ENCODE data around the gene GDF7. TPM values are rescaled to one million over a fixed set of nuclear protein-coding genes. Genes with fewer than 3 reads are reported as not detected.

Gene GDF7
- total RNA-seq, 1 experiment from 2014 or later, result 0.04 TPM

- no peak overlapping the region for H2BK12ac ChIP-seq (ENCODE audit: insufficient read length, low read depth, low read length)
- Mint-ChIP-seq H3K4me1 (peaks cover 25 to 28% of the 10 kb centered on the region in 2 experiments), H3K27ac (no peak overlapping the region), H3K27me3 (ENCODE audit: low read depth) (peaks cover 27% of the 10 kb centered on the region), H3K4me3 (no peak overlapping the region), H3K9me3 (no peaks in the 10 kb centered on the region; a peak in 1 of 5 replicates), H3K36me3 (ENCODE audit: insufficient read depth in 1 of 3, low read depth in 3 of 3) (peaks cover 0 to 2% (median 0%) of the 10 kb centered on the region in 3 experiments; a peak in 2 of 7 replicates)
- H3K9ac ChIP-seq (ENCODE audit: extremely low read depth, insufficient read length, low read length), result no peak overlapping the region
- H3K79me2 ChIP-seq (ENCODE audit: insufficient read depth, low read length), result no peaks in the 10 kb centered on the region
- no peak overlapping the region for H2BK15ac ChIP-seq (ENCODE audit: low read depth, low read length)
- H3K27me3 ChIP-seq (ENCODE audit: insufficient read depth, low read length), result no peaks in the 10 kb centered on the region
- H4K8ac ChIP-seq (replicated peaks; ENCODE audit: insufficient read length, low read depth, low read length), result no peak overlapping the region
- no peaks in the 10 kb centered on the region for H3K9me3 ChIP-seq (ENCODE audit: control insufficient read depth, low read depth, low read length)
- no peak overlapping the region for H3K14ac ChIP-seq (ENCODE audit: insufficient read depth, low read length)
- H2BK120ac ChIP-seq (ENCODE audit: low read depth, low read length, poor library complexity, severe bottlenecking), result no peak overlapping the region
- no peak overlapping the region for H2AK5ac ChIP-seq (ENCODE audit: insufficient read length, low read length)
- H3K79me1 ChIP-seq (ENCODE audit: insufficient read depth, low read depth, low read length, poor library complexity, severe bottlenecking), result no peaks in the 10 kb centered on the region
- no peak overlapping the region for H3K4me2 ChIP-seq (ENCODE audit: insufficient read depth, insufficient read length, low read length)
- no peak overlapping the region for H3K18ac ChIP-seq (ENCODE audit: insufficient read length, low read depth, low read length)
- WGBS (ENCODE audit: extremely low coverage, insufficient read length, low lambda C conversion rate), result no CpG with 5 or more reads among the region's 9 CpGs
- no peak overlapping the region for H3T11ph ChIP-seq (ENCODE audit: low read length)
- no peak overlapping the region for H3K4ac ChIP-seq (ENCODE audit: low read depth, low read length)
- no peaks in the 10 kb centered on the region; the same call in 1 of the 2 replicates for H3K4me1 ChIP-seq (ENCODE audit: insufficient read depth, low read length)
- DNase-seq, result no peak
- no peak for TF ChIP-seq CTCF (conservative IDR thresholded peaks at IDR 0.05)
- no peak overlapping the region for H4K91ac ChIP-seq (ENCODE audit: insufficient read length, low read depth, low read length)
- H4K5ac ChIP-seq (ENCODE audit: insufficient read length, low read depth, low read length), result no peak overlapping the region
- peaks cover 5% of the 10 kb centered on the region for H3K23me2 ChIP-seq (ENCODE audit: insufficient read length, low read depth, low read length, poor library complexity, severe bottlenecking)
- no peak overlapping the region for H3K23ac ChIP-seq (ENCODE audit: insufficient read length, low read depth, low read length)
- no peak overlapping the region for H2AFZ ChIP-seq (ENCODE audit: low read length)
- H3K56ac ChIP-seq (ENCODE audit: insufficient read length, low read depth, low read length), result no peak overlapping the region
- H4K20me1 ChIP-seq (ENCODE audit: control insufficient read depth, insufficient read depth, insufficient read length), result no peaks in the 10 kb centered on the region
- H2BK5ac ChIP-seq (ENCODE audit: insufficient read length, low read length), result no peak overlapping the region
- H2BK20ac ChIP-seq (ENCODE audit: low read depth, low read length, poor library complexity, severe bottlenecking), result no peak overlapping the region
- H3K27ac ChIP-seq (ENCODE audit: insufficient read length, low read depth, low read length), result no peak overlapping the region
Observed at GRCh38 chr2:20648831-20649230, 18.1 kb upstream of the GDF7 start.

Data from H9 (cell line).